ENCODE measurements around the gene PLPP1.

Gene PLPP1

DNA sequence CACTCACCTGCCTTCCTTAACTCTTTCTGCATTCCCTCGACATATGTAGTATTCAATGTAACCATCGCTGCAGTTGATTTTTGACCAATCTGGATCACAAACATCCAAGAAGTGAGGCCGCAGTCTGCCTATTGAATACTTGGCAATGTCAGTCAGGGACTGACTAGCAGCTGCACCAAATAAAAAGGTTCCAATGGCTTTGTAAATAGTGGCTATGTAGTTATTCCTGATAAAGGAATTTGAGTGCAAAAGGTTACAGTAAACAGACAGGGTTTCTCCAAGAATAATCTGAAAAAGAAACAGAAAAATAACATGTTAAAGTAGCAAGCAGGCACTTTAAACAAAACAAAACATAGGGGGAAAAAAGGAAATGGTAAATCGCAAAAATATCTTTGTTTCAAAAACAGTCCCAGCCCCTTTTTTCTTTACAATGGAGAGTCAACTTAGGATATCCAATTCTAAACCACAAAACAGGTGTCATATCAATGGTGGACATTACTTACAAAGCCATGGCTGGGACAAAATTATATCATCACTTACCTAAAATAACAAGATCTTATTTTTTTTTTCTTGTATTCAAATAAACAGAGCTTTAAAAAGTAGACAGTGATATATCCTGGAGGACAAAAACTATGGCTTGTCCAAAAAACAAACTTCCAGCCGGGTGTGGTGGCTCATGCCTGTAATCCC is 66.8 kb downstream of the PLPP1 start:
- TF ChIP-seq, protein P1, sequence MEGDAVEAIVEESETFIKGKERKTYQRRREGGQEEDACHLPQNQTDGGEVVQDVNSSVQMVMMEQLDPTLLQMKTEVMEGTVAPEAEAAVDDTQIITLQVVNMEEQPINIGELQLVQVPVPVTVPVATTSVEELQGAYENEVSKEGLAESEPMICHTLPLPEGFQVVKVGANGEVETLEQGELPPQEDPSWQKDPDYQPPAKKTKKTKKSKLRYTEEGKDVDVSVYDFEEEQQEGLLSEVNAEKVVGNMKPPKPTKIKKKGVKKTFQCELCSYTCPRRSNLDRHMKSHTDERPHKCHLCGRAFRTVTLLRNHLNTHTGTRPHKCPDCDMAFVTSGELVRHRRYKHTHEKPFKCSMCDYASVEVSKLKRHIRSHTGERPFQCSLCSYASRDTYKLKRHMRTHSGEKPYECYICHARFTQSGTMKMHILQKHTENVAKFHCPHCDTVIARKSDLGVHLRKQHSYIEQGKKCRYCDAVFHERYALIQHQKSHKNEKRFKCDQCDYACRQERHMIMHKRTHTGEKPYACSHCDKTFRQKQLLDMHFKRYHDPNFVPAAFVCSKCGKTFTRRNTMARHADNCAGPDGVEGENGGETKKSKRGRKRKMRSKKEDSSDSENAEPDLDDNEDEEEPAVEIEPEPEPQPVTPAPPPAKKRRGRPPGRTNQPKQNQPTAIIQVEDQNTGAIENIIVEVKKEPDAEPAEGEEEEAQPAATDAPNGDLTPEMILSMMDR (conservative IDR thresholded peaks at IDR 0.05): no peak
- no peak for TF ChIP-seq ZFX (IDR thresholded peaks at IDR 0.05)
- peak overlapping the region; percentile 29; the same call in 1 of the 2 replicates for H3K27ac ChIP-seq

DNA sequence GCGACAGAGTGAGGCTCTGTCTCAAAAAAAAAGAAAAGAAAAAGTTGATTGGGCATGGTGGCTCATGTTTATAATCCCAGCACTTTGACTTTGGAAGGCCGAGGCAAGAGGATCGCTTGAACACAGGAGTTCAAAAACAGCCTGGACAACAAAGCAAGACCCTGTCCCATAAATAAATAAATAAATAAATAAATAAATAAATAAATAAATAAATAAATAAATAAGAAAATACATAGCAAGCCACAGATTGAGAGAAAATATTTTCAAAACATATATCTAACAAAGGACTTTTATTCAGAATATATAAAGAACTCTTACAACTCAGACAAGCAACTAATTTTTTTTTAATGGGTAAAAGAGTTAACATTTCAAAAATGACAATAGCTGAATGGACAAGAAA is 71.2 kb downstream of the PLPP1 start:
- TF ChIP-seq, protein P1 (conservative IDR thresholded peaks at IDR 0.05): no peak
- TF ChIP-seq ZFX (IDR thresholded peaks at IDR 0.05): no peak
- no peak overlapping the region for H3K27ac ChIP-seq

DNA sequence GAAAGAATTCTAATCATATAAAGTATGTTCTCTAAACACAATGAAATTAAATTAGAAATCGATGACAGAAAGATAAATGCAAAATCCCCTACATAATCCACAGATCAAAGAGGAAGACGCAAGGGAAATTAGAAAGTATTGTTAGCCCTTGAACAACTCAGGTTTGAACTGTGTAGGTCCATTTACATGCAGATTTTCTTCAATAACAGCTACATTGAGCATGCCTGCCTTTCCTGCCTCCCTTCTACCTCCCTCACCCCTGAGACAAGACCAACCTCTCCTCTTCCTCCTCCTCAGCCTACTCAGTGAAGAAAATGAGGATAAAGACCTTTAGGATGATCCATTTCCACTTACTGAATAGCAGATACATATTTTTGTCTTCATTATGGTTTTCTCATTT is 75.2 kb downstream of the PLPP1 start:
- no peak overlapping the region for H3K27ac ChIP-seq
- no peak for TF ChIP-seq ZFX (IDR thresholded peaks at IDR 0.05)
- TF ChIP-seq, protein P1 (conservative IDR thresholded peaks at IDR 0.05): no peak

DNA sequence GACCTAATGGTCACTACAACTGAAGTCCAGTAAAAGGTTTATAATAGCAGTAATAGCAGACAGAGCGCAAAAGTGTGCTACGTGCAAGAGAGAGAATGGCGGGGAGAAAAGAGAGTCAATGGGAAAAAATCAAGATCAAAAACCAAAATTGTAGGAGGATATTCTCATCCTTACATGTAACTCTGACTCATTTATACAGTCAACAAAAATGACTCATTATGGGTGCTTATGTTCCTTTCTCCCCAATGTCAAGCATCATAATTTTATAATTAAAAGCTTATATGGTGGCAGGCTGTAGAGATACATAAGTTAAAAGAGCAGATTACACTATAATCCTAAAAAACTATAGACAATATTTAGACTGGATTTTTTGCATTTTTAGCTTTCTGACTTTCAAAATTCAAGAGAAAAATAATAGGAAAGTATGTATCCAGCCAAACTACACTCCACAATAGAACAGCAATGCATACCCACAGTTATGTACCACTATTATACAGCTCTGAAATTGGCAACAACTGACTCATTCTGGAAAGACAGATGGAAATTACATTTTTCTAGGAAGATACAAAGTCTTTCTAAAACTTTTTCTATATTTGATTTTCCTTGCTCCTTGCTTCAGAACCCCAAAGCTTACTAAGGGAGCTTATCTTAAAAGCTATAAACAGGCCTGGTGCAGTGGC is 78.4 kb downstream of the PLPP1 start:
- no peak overlapping the region for H3K27ac ChIP-seq
- no peak for TF ChIP-seq ZFX (IDR thresholded peaks at IDR 0.05)
- TF ChIP-seq, protein P1 (conservative IDR thresholded peaks at IDR 0.05): no peak

DNA sequence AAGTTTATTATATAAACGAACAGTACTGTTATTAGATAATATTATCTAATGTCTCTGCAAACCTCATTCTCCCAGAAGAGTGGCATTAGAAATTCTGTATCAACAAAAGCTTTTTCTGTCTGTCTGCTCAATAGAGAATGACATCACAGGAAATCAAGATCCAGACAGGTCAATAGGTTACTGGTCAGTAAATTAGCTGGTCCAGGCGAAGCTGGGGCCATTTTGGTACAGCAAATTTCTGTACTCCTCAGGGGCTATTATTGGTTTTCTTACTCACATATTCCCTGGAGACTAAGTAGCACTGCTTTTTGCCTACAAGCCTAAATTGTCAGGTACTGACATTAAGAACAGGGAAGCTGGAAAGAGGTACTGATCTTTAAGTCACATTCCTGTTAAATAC is 80.5 kb downstream of the PLPP1 start:
- TF ChIP-seq, protein P1 (conservative IDR thresholded peaks at IDR 0.05): no peak
- TF ChIP-seq ZFX (IDR thresholded peaks at IDR 0.05): no peak
- H3K27ac ChIP-seq: no peak overlapping the region

DNA sequence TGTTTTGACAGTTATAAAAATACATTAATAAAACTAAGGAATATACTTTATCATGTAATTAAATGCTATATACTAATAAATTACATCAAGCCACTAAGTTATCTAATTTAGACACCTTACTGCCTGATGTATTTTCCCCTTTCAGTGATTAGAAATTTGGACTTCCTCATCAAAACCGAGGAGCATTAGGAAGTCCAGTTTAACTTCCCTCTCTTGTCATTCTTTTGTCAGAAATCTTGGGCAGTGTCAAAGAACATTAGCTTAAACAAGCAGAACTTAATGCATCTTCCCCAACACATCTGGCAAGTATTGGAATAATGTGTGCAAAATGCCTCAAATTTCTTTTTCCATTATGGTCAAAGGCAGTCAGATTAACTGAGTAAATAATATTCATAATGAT is 81.6 kb downstream of the PLPP1 start:
- no peak for TF ChIP-seq ZFX (IDR thresholded peaks at IDR 0.05)
- TF ChIP-seq, protein P1 (conservative IDR thresholded peaks at IDR 0.05): no peak
- no peak overlapping the region for H3K27ac ChIP-seq

DNA sequence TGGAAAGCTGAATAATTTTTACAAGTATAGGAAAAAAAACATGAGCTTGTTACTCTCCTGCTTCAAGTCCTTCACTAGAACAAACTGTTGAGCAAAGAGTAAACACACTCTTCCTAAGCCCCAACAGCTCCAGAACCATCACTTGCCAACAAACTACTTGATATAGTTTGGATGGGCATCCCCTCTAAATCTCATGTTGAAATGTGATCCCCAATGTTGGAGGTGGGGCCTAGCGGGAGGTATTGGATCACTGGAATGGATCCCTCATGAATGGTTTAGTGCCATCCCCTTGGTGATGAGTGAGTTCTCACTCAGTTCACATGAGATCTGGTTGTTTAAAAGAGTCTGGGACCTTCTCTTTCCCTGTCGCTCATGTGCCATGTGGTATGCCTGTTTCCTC is 82.8 kb downstream of the PLPP1 start:
- no peak for TF ChIP-seq ZFX (IDR thresholded peaks at IDR 0.05)
- TF ChIP-seq, protein P1 (conservative IDR thresholded peaks at IDR 0.05): no peak
- H3K27ac ChIP-seq: no peak overlapping the region; the same call in 1 of the 2 replicates

Measured in C4-2B (cell line).